B cell (primary cell): Measurements from ENCODE around the gene PTPRN2. TPM values are rescaled to one million over a fixed set of nuclear protein-coding genes. Genes with fewer than 3 reads are reported as not detected.

ENCODE experiments used
- ATAC-seq: fragments of 200-7000 bp; cut with Tn5 transposase; one replicate; pipeline ENCODE4 v1.10.0; 2021; ENCODE audit warnings: low read depth, mild to moderate bottlenecking, moderate number of reproducible peaks, moderate library complexity
- CTCF ChIA-PET: fragments of 350-600 bp; sonication (Branson Sonifier 250); formaldehyde crosslinking; loops from one replicate; lab custom pipeline; 2021; ENCODE audit warnings: antibody characterized with exemption, inconsistent platforms; lab: Charles Lee
- POLR2A ChIA-PET: fragments of 350-600 bp; sonication (Branson Sonifier 250); formaldehyde crosslinking; loops from one replicate; lab custom pipeline; 2021; ENCODE audit warnings: antibody characterized with exemption; lab: Charles Lee
- DNase-seq: peaks from one replicate; pipeline ENCODE4 v3.0.0; 2013
- H2AFZ ChIP-seq: 2 replicates; pipeline ENCODE4 v1.6.1; 2012; ENCODE audit warnings: mild to moderate bottlenecking, low read depth, low read length; ENCODE audit not compliant: insufficient read depth, poor library complexity, severe bottlenecking
- H3K27ac ChIP-seq, 2 donors: 1 replicate in 1 of 2; 2 replicates in 1 of 2; pipeline ENCODE4 v1.5.1; 2012 to 2013; ENCODE audit warnings: low read length in 2 of 2, mild to moderate bottlenecking in 2 of 2, moderate library complexity in 1 of 2
- H3K27me3 ChIP-seq, 4 experiments: fragments of 200-600 bp in 1 of 4; sonication (generic) in 1 of 4; replicated peaks in 1 of 4; 1 replicate in 2 of 4; 2 replicates in 2 of 4; pipeline versions ENCODE4 v1.6.1 to v1.7.0; 2013 to 2016; ENCODE audit warnings: low read length in 3 of 4, mild to moderate bottlenecking in 2 of 4, mixed read lengths in 1 of 4, moderate library complexity in 1 of 4; ENCODE audit not compliant: insufficient read depth in 4 of 4, control insufficient read depth in 3 of 4; ENCODE audit errors: control extremely low read depth in 1 of 4
- H3K36me3 ChIP-seq, 2 experiments: replicated peaks in 1 of 2; 1 replicate in 1 of 2; 2 replicates in 1 of 2; pipeline versions ENCODE4 v1.6.1 to v1.7.1; 2013; ENCODE audit warnings: low read length in 1 of 2; ENCODE audit not compliant: insufficient read depth in 2 of 2, control insufficient read depth in 1 of 2; ENCODE audit errors: control extremely low read depth in 1 of 2, extremely low read depth in 1 of 2
- H3K4me1 ChIP-seq, 2 donors: fragments of 200-600 bp in 1 of 2; sonication (generic) in 1 of 2; 1 replicate in 1 of 2; 2 replicates in 1 of 2; pipeline versions ENCODE4 v1.5.1 to v1.6.1; 2013 to 2017; ENCODE audit warnings: low read length in 2 of 2; ENCODE audit not compliant: control insufficient read depth in 2 of 2, insufficient read depth in 2 of 2
- H3K4me2 ChIP-seq: replicated peaks from 2 replicates; pipeline ENCODE3; 2012; ENCODE audit warnings: mild to moderate bottlenecking, low read depth, low read length; ENCODE audit not compliant: poor library complexity, severe bottlenecking
- H3K4me3 ChIP-seq, 5 experiments: fragments of 200-600 bp in 1 of 5; sonication (generic) in 1 of 5; 1 replicate in 3 of 5; 2 replicates in 2 of 5; pipeline versions ENCODE4 v1.5.1 to v1.7.0; 2011 to 2016; ENCODE audit warnings: low read length in 4 of 5, mild to moderate bottlenecking in 4 of 5, low read depth in 2 of 5, control low read depth in 1 of 5, moderate library complexity in 1 of 5; ENCODE audit not compliant: insufficient read depth in 1 of 5; ENCODE audit errors: control extremely low read depth in 1 of 5, extremely low read depth in 1 of 5
- H3K79me2 ChIP-seq: fragments of 200-600 bp; sonication (generic); one replicate; pipeline ENCODE4 v1.6.0; 2016; ENCODE audit warnings: low read length; ENCODE audit not compliant: control insufficient read depth, insufficient read depth
- H3K9ac ChIP-seq: fragments of 200-600 bp; sonication (generic); 2 replicates; pipeline ENCODE4 v1.6.1; 2017; ENCODE audit warnings: mild to moderate bottlenecking, low read length, moderate library complexity
- H3K9me3 ChIP-seq, 3 donors: one replicate each; pipeline versions ENCODE4 v1.6.1 to v1.7.1; 2013; ENCODE audit warnings: low read length in 2 of 3; ENCODE audit not compliant: control insufficient read depth in 2 of 3, insufficient read depth in 1 of 3; ENCODE audit errors: control extremely low read depth in 1 of 3
- H4K20me1 ChIP-seq: 2 replicates; pipeline ENCODE4 v1.6.0; 2012; ENCODE audit warnings: mild to moderate bottlenecking, low read length; ENCODE audit not compliant: insufficient read depth, control insufficient read depth, poor library complexity, severe bottlenecking
- H3K27ac Mint-ChIP-seq: one replicate; pipeline ENCODE4 v1.8.0; 2021; ENCODE audit warnings: mixed read lengths
- H3K27me3 Mint-ChIP-seq: one replicate; pipeline ENCODE4 v1.8.0; 2021; ENCODE audit warnings: mixed read lengths
- H3K4me1 Mint-ChIP-seq: one replicate; pipeline ENCODE4 v1.8.0; 2021; ENCODE audit warnings: mixed read lengths
- H3K4me3 Mint-ChIP-seq: one replicate; pipeline ENCODE4 v1.8.0; 2021; ENCODE audit warnings: mixed read lengths
- H3K9me3 Mint-ChIP-seq: one replicate; pipeline ENCODE4 v1.8.0; 2022; ENCODE audit warnings: mixed read lengths; ENCODE audit not compliant: insufficient read depth
- CTCF ChIP-seq: fragments of 200-600 bp; IDR thresholded peaks from one replicate; pipeline ENCODE4 v1.8.0; 2022; ENCODE audit warnings: antibody characterized with exemption, mild to moderate bottlenecking
- EZH2 ChIP-seq: IDR thresholded peaks from 2 replicates; pipeline ENCODE4 v1.6.1; 2012; ENCODE audit warnings: borderline replicate concordance, low read depth, mild to moderate bottlenecking, moderate library complexity, low read length; ENCODE audit not compliant: insufficient read depth, poor library complexity, severe bottlenecking
- WGBS: methylation state at CpG from one replicate; pipeline ENCODE4 v1.1.5; 2013; ENCODE audit warnings: missing lambda C conversion rate; ENCODE audit not compliant: insufficient coverage; 5-methylcytosine and 5-hydroxymethylcytosine counted together
- intact Hi-C: fragments of 100-400 bp; cut with micrococcal nuclease; formaldehyde crosslinking; loops from one replicate; pipeline ENCODE4 v1.10.0; 2022
- polyA plus RNA-seq: library from polyadenylated mRNA; depleted of rRNA; stranded (reverse); fragments of >200 nt; gene quantifications from 2 replicates; pipeline ENCODE4 v1.2.3, GENCODE V29; 2012
- total RNA-seq, 2 donors: library from RNA; stranded (reverse); fragments of 120-200 nt in 1 of 2; gene quantifications; 1 replicate in 1 of 2; 2 replicates in 1 of 2; pipeline versions ENCODE4 v1.2.3 to v1.2.4, GENCODE V29; 2013 to 2022

PTPRN2 gene
- total and polyA plus RNA-seq, 2 donors (not counting 1 experiment from before 2014, with no cell fraction given) = 2.0 to 5.0 TPM

DNA sequence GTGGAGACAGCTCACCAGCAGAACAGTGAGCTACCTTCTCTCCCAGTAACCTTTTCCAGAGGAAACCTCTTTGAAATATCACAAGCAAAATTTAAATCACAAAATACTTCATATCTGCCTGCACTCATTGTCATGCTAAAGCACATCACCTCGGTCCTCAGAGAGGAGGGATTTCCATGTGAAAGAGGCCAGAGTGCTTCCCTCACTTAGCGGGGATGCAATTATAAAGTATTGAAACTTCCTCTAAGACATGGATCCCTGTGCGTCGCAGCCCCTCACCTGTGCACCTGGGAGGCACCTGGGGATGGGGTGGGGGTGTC, 792.9 kb downstream of the PTPRN2 start:
- H3K4me1 Mint-ChIP-seq = no peaks in the 10 kb centered on the region
- peaks cover 0 to 29% (median 0%) of the 10 kb centered on the region in 3 donors for H3K9me3 ChIP-seq

More for the DNA sequence above, 792.9 kb downstream of the PTPRN2 start:
- Histone ChIP-seq H3K79me2 (no peaks in the 10 kb centered on the region), H4K20me1 (no peaks in the 10 kb centered on the region), H3K4me1 (no peaks in the 10 kb centered on the region), H3K9ac (no peak overlapping the region), H3K4me2 (no peak overlapping the region), H3K27ac (no peak overlapping the region), H3K36me3 (no peaks in the 10 kb centered on the region), H3K4me3 (no peak overlapping the region), H3K27me3 (no peaks in the 10 kb centered on the region), H2AFZ (no peak overlapping the region)
- intact Hi-C loops = no loop called here
- POLR2A ChIA-PET = no interaction called here
- DNase-seq = no peak
- ATAC-seq = no peak
- H3K4me3 Mint-ChIP-seq = no peak overlapping the region
- 80% methylated on average over 2 of the region's 4 CpGs for WGBS
- TF ChIP-seq CTCF = no peak
- TF ChIP-seq EZH2 = no peak
- H3K27me3 Mint-ChIP-seq = no peaks in the 10 kb centered on the region
- H3K9me3 Mint-ChIP-seq = peaks cover under 1% of the 10 kb centered on the region
- CTCF ChIA-PET = interaction anchor here (0.7 kb wide), 1 partner anchor 1180 kb away, joined by 3 read pairs; no protein-coding TSS in a partner anchor
- no peak overlapping the region for H3K27ac Mint-ChIP-seq
